ENCODE data around the gene NDRG4. TPM values are rescaled to one million over a fixed set of nuclear protein-coding genes. Genes with fewer than 3 reads are reported as not detected.
"Not testable (repeated sequence)": the region's sequence is repeated elsewhere in the genome, so short reads cannot be mapped to it uniquely, and the experiment has no call there.

NDRG4 gene
- total RNA-seq, 2 donors from 2014 or later = 13.4 to 359 TPM

GRCh38 chr16:58488531-58488930 is 11.4 kb upstream of the NDRG4 start:
- WGBS = 79% methylated on average over 3 of the region's 3 CpGs
- intact Hi-C loops (cut with DNase I) = no loop called here
- Histone ChIP-seq H3K27ac (no peak overlapping the region), H3K4me3 (no peak overlapping the region), H3K27me3 (replicated peaks; ENCODE audit: insufficient read depth) (no peaks in the 10 kb centered on the region), H3K4me1 (replicated peaks) (no peaks in the 10 kb centered on the region), H3K9me3 (no peaks in the 10 kb centered on the region), H3K36me3 (no peaks in the 10 kb centered on the region)
- no peak for TF ChIP-seq POLR2AphosphoS5 (IDR thresholded peaks at IDR 0.05)
- no peak for TF ChIP-seq POLR2A (IDR thresholded peaks at IDR 0.05)
- no peak for TF ChIP-seq CTCF (IDR thresholded peaks at IDR 0.05)
- no peak for DNase-seq (ENCODE audit: low spot score)

- 98% methylated on average over 4 of the region's 4 CpGs for WGBS
- H3K36me3 ChIP-seq = no peaks in the 10 kb centered on the region
- no peaks in the 10 kb centered on the region for H3K27me3 ChIP-seq (replicated peaks; ENCODE audit: insufficient read depth)
- DNase-seq (ENCODE audit: low spot score) = no peak
- TF ChIP-seq CTCF (IDR thresholded peaks at IDR 0.05) (no peak), POLR2A (IDR thresholded peaks at IDR 0.05) (no peak), POLR2AphosphoS5 (IDR thresholded peaks at IDR 0.05) (no peak)
- no peak overlapping the region for H3K4me3 ChIP-seq
- no peaks in the 10 kb centered on the region for H3K4me1 ChIP-seq (replicated peaks)
- H3K27ac ChIP-seq = no peak overlapping the region
- intact Hi-C loops (cut with DNase I) = loop anchor here (10.0 kb wide), 1 partner anchor 465 kb away; the partner anchor contains the start of gene MMP15
- H3K9me3 ChIP-seq = no peaks in the 10 kb centered on the region
These were observed 9.9 kb upstream of the NDRG4 start for GRCh38 chr16:58490065-58490464.

- not testable (repeated sequence) for H3K27ac ChIP-seq
These were observed 9.4 kb upstream of the NDRG4 start for GRCh38 chr16:58490539-58490938.

GRCh38 chr16:58492066-58492465 is 7.9 kb upstream of the NDRG4 start:
- 69% methylated on average over 4 of the region's 4 CpGs for WGBS
- no peak for DNase-seq (ENCODE audit: low spot score)
- no peaks in the 10 kb centered on the region for H3K9me3 ChIP-seq
- no peak overlapping the region for H3K4me3 ChIP-seq
- TF ChIP-seq POLR2A (IDR thresholded peaks at IDR 0.05) (no peak), POLR2AphosphoS5 (IDR thresholded peaks at IDR 0.05) (no peak), CTCF (IDR thresholded peaks at IDR 0.05) (no peak)
- H3K27me3 ChIP-seq (replicated peaks; ENCODE audit: insufficient read depth) = no peaks in the 10 kb centered on the region
- intact Hi-C loops (cut with DNase I) = loop anchor here (10.0 kb wide), 1 partner anchor 467 kb away; the partner anchor contains the start of gene MMP15
- no peaks in the 10 kb centered on the region for H3K4me1 ChIP-seq (replicated peaks)
- no peaks in the 10 kb centered on the region for H3K36me3 ChIP-seq
- H3K27ac ChIP-seq = no peak overlapping the region

More at GRCh38 chr16:58490539-58490938, 9.4 kb upstream of the NDRG4 start:
- not testable (repeated sequence) for H3K4me3 ChIP-seq; H3K9me3 ChIP-seq; DNase-seq (ENCODE audit: low spot score); H3K27me3 ChIP-seq (replicated peaks; ENCODE audit: insufficient read depth); H3K4me1 ChIP-seq (replicated peaks); H3K36me3 ChIP-seq
- intact Hi-C loops (cut with DNase I) = loop anchor here (10.0 kb wide), 1 partner anchor 466 kb away; the partner anchor contains the start of gene MMP15
- 88% methylated on average over 8 of the region's 8 CpGs for WGBS

- H3K9me3 ChIP-seq = no peaks in the 10 kb centered on the region
- H3K27me3 ChIP-seq (replicated peaks; ENCODE audit: insufficient read depth) = no peaks in the 10 kb centered on the region
- no peaks in the 10 kb centered on the region for H3K4me1 ChIP-seq (replicated peaks)
- WGBS = 36% methylated on average over 5 of the region's 5 CpGs
- no peak overlapping the region for H3K4me3 ChIP-seq
- no peak overlapping the region for H3K27ac ChIP-seq
- DNase-seq (ENCODE audit: low spot score) = no peak
- intact Hi-C loops (cut with DNase I) = loop anchor here (10.0 kb wide), 1 partner anchor 468 kb away; the partner anchor contains the start of gene MMP15
- no peak for TF ChIP-seq POLR2AphosphoS5 (IDR thresholded peaks at IDR 0.05)
- no peak for TF ChIP-seq POLR2A (IDR thresholded peaks at IDR 0.05)
- no peak for TF ChIP-seq CTCF (IDR thresholded peaks at IDR 0.05)
- H3K36me3 ChIP-seq = no peaks in the 10 kb centered on the region
These were observed 7.2 kb upstream of the NDRG4 start for GRCh38 chr16:58492735-58493134.

Data from prostate gland (tissue), 2 donors.